ENCODE data around the gene DRGX.

DNA sequence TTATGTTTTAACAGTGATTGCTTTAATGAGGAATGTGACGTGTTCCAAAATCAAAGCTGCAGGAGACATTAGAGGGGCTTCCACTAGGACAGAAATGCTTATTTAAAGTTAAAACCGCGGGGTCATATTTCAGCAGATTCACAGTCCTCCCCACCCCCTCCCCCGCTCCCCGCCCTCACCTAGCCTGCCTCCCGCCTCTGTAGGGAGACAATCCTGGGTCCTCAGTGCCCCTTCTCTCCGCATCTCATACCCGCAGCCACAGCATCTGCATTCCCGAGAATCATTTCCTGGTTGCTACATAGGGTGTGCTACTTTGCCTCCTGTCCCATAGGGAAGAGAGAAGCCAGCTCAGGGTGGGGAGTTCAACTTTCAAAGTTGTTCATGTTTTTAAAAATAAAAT is 3.1 kb upstream of the DRGX start:
- TF ChIP-seq POLR2A (IDR thresholded peaks at IDR 0.05) (no peak), EP300 (IDR thresholded peaks at IDR 0.05) (no peak)
- TF ChIP-seq, protein P1, sequence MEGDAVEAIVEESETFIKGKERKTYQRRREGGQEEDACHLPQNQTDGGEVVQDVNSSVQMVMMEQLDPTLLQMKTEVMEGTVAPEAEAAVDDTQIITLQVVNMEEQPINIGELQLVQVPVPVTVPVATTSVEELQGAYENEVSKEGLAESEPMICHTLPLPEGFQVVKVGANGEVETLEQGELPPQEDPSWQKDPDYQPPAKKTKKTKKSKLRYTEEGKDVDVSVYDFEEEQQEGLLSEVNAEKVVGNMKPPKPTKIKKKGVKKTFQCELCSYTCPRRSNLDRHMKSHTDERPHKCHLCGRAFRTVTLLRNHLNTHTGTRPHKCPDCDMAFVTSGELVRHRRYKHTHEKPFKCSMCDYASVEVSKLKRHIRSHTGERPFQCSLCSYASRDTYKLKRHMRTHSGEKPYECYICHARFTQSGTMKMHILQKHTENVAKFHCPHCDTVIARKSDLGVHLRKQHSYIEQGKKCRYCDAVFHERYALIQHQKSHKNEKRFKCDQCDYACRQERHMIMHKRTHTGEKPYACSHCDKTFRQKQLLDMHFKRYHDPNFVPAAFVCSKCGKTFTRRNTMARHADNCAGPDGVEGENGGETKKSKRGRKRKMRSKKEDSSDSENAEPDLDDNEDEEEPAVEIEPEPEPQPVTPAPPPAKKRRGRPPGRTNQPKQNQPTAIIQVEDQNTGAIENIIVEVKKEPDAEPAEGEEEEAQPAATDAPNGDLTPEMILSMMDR (IDR thresholded peaks at IDR 0.05): no peak
